Activated CD4-positive, alpha-beta memory T cell treated with anti-CD3 and anti-CD28 coated beads, Interleukin-2, amount 10 ng/mL, durations not matched to agents 7 days and 5 days (primary cell): ENCODE data around the gene ZSWIM8. TPM values are rescaled to one million over a fixed set of nuclear protein-coding genes. Genes with fewer than 3 reads are reported as not detected.

Experiments used
- CTCF ChIA-PET: fragments of 350-600 bp; sonication (Branson Sonifier 250); formaldehyde crosslinking; loops from one replicate; lab custom pipeline; 2021; ENCODE audit warnings: antibody characterized with exemption, inconsistent platforms; lab: Charles Lee
- POLR2A ChIA-PET: fragments of 350-600 bp; sonication (Branson Sonifier 250); formaldehyde crosslinking; loops from one replicate; lab custom pipeline; 2021; ENCODE audit warnings: antibody characterized with exemption; lab: Charles Lee
- DNase-seq: peaks from one replicate; pipeline ENCODE4 v3.0.0-alpha.2; 2020
- H3K27ac Mint-ChIP-seq: one replicate; pipeline ENCODE4 v1.8.0; 2021; ENCODE audit warnings: mild to moderate bottlenecking, mixed read lengths
- H3K27me3 Mint-ChIP-seq: one replicate; pipeline ENCODE4 v1.8.0; 2021; ENCODE audit warnings: mixed read lengths
- H3K36me3 Mint-ChIP-seq: one replicate; pipeline ENCODE4 v1.8.0; 2021; ENCODE audit warnings: low read depth, mixed read lengths
- H3K4me1 Mint-ChIP-seq: one replicate; pipeline ENCODE4 v1.8.0; 2021; ENCODE audit warnings: mixed read lengths
- H3K4me3 Mint-ChIP-seq: one replicate; pipeline ENCODE4 v1.8.0; 2021; ENCODE audit warnings: mild to moderate bottlenecking, mixed read lengths
- H3K9me3 Mint-ChIP-seq: one replicate; pipeline ENCODE4 v1.8.0; 2021; ENCODE audit warnings: mixed read lengths
- total RNA-seq, 2 experiments: library from RNA; stranded (reverse); gene quantifications; one replicate each; pipeline ENCODE4 v1.2.3, GENCODE V29; 2021

Gene ZSWIM8
- total RNA-seq, 2 experiments from 2014 or later, result 88.0 to 92.2 TPM

GRCh38 chr10:73759512-73760115, 25.8 kb upstream of the ZSWIM8 start:
- H3K36me3 Mint-ChIP-seq, result peaks cover 71% of the 10 kb centered on the region
- DNase-seq, result peak; percentile 44
- no peaks in the 10 kb centered on the region for H3K27me3 Mint-ChIP-seq
- no peaks in the 10 kb centered on the region for H3K9me3 Mint-ChIP-seq
- H3K27ac Mint-ChIP-seq, result peak overlapping the region; percentile 70
- POLR2A ChIA-PET, result interaction anchor here (0.8 to 4.0 kb wide), 7 partner anchors 11 to 41 kb away, joined by 3 to 60 read pairs (median 4); partner anchors contain the start of genes CHCHD1, SEC24C and ZSWIM8
- H3K4me1 Mint-ChIP-seq, result peaks cover 69% of the 10 kb centered on the region
- CTCF ChIA-PET, result interaction anchor here (0.7 to 1.9 kb wide), 6 partner anchors 9 to 120 kb away, joined by 3 to 13 read pairs (median 4); partner anchors contain the start of genes CHCHD1 and SEC24C
- peak overlapping the region; percentile 21 for H3K4me3 Mint-ChIP-seq

DNA sequence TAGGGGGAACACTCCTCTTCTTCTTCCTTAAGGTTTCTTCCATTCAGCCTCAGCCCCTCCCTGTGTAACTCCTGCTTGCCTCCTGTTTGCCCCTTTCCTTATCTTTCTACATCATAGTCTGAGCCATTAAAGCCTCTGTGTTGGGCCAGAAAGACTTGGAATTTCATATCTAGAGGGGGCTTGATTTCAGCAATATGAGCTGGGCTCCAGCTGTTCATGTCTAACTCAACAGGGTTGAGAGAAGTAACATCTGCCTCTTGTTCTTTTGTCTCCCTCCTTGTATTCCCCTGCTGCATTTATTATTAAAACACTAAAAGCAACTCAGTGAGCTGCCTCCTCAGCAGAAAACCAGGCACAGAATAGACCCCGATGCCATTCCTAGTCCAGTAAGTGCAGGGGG, 23.6 kb upstream of the ZSWIM8 start:
- peaks cover 68% of the 10 kb centered on the region for H3K4me1 Mint-ChIP-seq
- POLR2A ChIA-PET, result interaction anchor here (1.3 to 3.2 kb wide), 2 partner anchors 11 to 31 kb away, joined by 3 to 29 read pairs; a partner anchor contains a TSS
- H3K9me3 Mint-ChIP-seq, result no peaks in the 10 kb centered on the region
- no peaks in the 10 kb centered on the region for H3K27me3 Mint-ChIP-seq
- H3K27ac Mint-ChIP-seq, result no peak overlapping the region
- DNase-seq, result no peak
- H3K4me3 Mint-ChIP-seq, result no peak overlapping the region
- CTCF ChIA-PET, result no interaction called here
- H3K36me3 Mint-ChIP-seq, result peaks cover 83% of the 10 kb centered on the region

- peak overlapping the region; percentile 76 for H3K27ac Mint-ChIP-seq
- H3K4me3 Mint-ChIP-seq, result no peak overlapping the region
- no peaks in the 10 kb centered on the region for H3K27me3 Mint-ChIP-seq
- H3K36me3 Mint-ChIP-seq, result peaks cover 85% of the 10 kb centered on the region
- H3K9me3 Mint-ChIP-seq, result no peaks in the 10 kb centered on the region
- no peak for DNase-seq
- ChIA-PET CTCF (interaction anchor here (1.3 kb wide), 1 partner anchor 10 kb away, joined by 4 read pairs; no protein-coding TSS in a partner anchor), POLR2A (interaction anchor here (0.8 to 3.2 kb wide), 7 partner anchors 10 to 48 kb away, joined by 3 to 29 read pairs (median 3); partner anchors contain the start of genes CHCHD1 and SEC24C)
- peaks cover 69% of the 10 kb centered on the region for H3K4me1 Mint-ChIP-seq
These were observed 22.5 kb upstream of the ZSWIM8 start for GRCh38 chr10:73762915-73763314.

DNA sequence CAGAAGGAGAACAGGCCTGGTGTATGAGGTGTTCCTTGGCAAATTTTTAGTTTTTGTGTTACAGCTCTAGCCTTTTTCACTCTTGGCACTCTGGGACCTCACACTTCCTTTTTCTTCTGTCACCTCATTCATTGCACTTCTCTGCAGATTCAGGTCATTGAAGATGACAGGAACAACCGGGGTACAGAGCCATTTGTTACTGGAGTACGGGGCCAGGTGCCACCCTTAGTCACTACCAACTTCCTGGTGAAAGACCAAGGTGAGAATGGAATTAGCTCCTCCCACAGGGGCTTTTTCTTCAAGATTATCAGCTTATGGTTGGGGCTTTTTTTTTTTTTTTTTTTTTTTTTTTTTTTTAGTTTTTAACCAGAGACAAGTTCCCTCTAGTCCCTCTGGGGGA, 22.1 kb upstream of the ZSWIM8 start:
- no peak for DNase-seq
- peaks cover 66% of the 10 kb centered on the region for H3K4me1 Mint-ChIP-seq
- ChIA-PET POLR2A (interaction anchor here (0.8 to 3.2 kb wide), 5 partner anchors 9 to 35 kb away, joined by 3 to 29 read pairs (median 5); partner anchors contain the start of genes CHCHD1 and SEC24C), CTCF (interaction anchor here (1.3 kb wide), 1 partner anchor 9 kb away, joined by 4 read pairs; no protein-coding TSS in a partner anchor)
- no peaks in the 10 kb centered on the region for H3K9me3 Mint-ChIP-seq
- peak overlapping the region; percentile 76 for H3K27ac Mint-ChIP-seq
- H3K27me3 Mint-ChIP-seq, result no peaks in the 10 kb centered on the region
- peaks cover 88% of the 10 kb centered on the region for H3K36me3 Mint-ChIP-seq
- no peak overlapping the region for H3K4me3 Mint-ChIP-seq

GRCh38 chr10:73765066-73765465, 20.3 kb upstream of the ZSWIM8 start:
- ChIA-PET CTCF (interaction anchor here (1.1 kb wide), 1 partner anchor 115 kb away, joined by 4 read pairs; no protein-coding TSS in a partner anchor), POLR2A (interaction anchor here (0.6 to 4.0 kb wide), 6 partner anchors 8 to 382 kb away, joined by 3 to 29 read pairs (median 7); partner anchors contain the start of genes CHCHD1 and SEC24C)
- Mint-ChIP-seq H3K27me3 (no peaks in the 10 kb centered on the region), H3K9me3 (no peaks in the 10 kb centered on the region), H3K4me1 (peaks cover 64% of the 10 kb centered on the region), H3K4me3 (no peak overlapping the region), H3K36me3 (peaks cover 92% of the 10 kb centered on the region), H3K27ac (no peak overlapping the region)
- no peak for DNase-seq

DNA sequence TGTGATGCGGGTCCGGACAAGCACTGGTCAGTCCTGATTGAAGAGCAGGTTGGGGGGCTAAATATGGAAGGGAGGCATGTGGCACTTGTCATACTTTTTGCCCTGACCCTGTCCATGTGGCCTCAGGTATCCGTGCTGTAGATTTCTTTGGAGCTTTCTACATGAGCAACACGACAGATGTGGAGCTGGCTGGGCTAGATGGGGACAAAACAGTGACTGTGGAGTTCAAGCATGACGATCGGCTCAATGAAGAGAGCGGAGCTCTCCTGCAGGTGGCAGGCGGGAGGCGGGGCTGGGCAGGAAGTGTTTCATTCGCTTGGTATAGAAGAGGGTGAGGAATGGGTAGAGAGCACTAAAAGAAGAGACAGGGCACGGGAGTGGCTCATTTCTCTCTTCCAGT, 16.5 kb upstream of the ZSWIM8 start:
- H3K27ac Mint-ChIP-seq, result peak overlapping the region; percentile 52
- CTCF ChIA-PET, result interaction anchor here (0.7 to 6.6 kb wide), 9 partner anchors 9 to 111 kb away, joined by 3 to 92 read pairs (median 4); partner anchors contain the start of genes CHCHD1, SEC24C and ZSWIM8
- H3K9me3 Mint-ChIP-seq, result no peaks in the 10 kb centered on the region
- POLR2A ChIA-PET, result interaction anchor here (0.9 to 8.6 kb wide), 7 partner anchors 10 to 42 kb away, joined by 3 to 62 read pairs (median 15); partner anchors contain the start of genes CHCHD1, SEC24C and ZSWIM8
- DNase-seq, result peak; percentile 73
- peaks cover 84% of the 10 kb centered on the region for H3K36me3 Mint-ChIP-seq
- H3K27me3 Mint-ChIP-seq, result no peaks in the 10 kb centered on the region
- H3K4me1 Mint-ChIP-seq, result peaks cover 54% of the 10 kb centered on the region
- H3K4me3 Mint-ChIP-seq, result no peak overlapping the region

- peaks cover 56% of the 10 kb centered on the region for H3K4me1 Mint-ChIP-seq
- H3K9me3 Mint-ChIP-seq, result no peaks in the 10 kb centered on the region
- DNase-seq, result no peak
- H3K36me3 Mint-ChIP-seq, result peaks cover 85% of the 10 kb centered on the region
- H3K4me3 Mint-ChIP-seq, result no peak overlapping the region
- CTCF ChIA-PET, result interaction anchor here (1.3 to 6.6 kb wide), 7 partner anchors 11 to 110 kb away, joined by 3 to 92 read pairs (median 11); partner anchors contain the start of genes CHCHD1, SEC24C and ZSWIM8
- H3K27me3 Mint-ChIP-seq, result no peaks in the 10 kb centered on the region
- H3K27ac Mint-ChIP-seq, result peak overlapping the region; percentile 52
- POLR2A ChIA-PET, result interaction anchor here (0.9 to 8.6 kb wide), 8 partner anchors 9 to 47 kb away, joined by 3 to 62 read pairs (median 12); partner anchors contain the start of genes CHCHD1, SEC24C and ZSWIM8
These were observed 16.0 kb upstream of the ZSWIM8 start for GRCh38 chr10:73769396-73769795.

DNA sequence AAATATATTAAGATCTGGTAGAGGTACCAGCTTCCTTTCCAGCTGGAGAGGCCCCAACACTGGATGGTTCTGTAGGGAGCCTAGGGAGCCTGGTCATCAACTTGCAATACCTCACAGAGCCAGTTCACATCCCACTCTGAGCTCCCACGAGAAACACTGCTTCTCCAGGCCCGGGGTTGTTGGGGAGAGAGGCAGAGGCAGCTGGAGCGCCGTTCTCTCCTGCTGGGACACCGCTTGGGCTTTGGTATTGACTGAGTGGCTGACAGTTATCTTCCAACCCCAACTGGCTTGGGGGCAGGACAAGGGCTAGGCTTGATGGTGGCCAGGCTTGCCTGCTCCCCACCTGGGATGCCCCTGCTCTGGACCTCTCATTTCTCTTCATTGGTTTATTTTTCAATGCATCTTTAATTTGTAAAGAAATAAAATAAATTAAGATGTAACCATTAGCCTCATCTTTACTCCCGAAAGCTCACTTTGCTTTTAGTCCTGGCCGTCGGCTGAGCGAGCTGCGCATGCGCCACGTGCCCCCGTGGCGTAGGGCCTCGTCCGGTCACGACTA, 13.6 kb upstream of the ZSWIM8 start:
- ChIA-PET POLR2A (interaction anchor here (0.6 to 8.6 kb wide), 19 partner anchors 8 to 525 kb away, joined by 3 to 98 read pairs (median 7); partner anchors contain the start of genes CHCHD1, DNAJC9, PPP3CB and SEC24C), CTCF (interaction anchor here (0.9 to 6.6 kb wide), 10 partner anchors 11 to 242 kb away, joined by 3 to 92 read pairs (median 6); partner anchors contain the start of genes CHCHD1, SEC24C and ZSWIM8)
- no peaks in the 10 kb centered on the region for H3K27me3 Mint-ChIP-seq
- H3K4me1 Mint-ChIP-seq, result peaks cover 65% of the 10 kb centered on the region
- DNase-seq, result peak; percentile 83
- H3K4me3 Mint-ChIP-seq, result peak overlapping the region; percentile 85
- H3K9me3 Mint-ChIP-seq, result no peaks in the 10 kb centered on the region
- peaks cover 77% of the 10 kb centered on the region for H3K36me3 Mint-ChIP-seq
- H3K27ac Mint-ChIP-seq, result peak overlapping the region; percentile 93

DNA sequence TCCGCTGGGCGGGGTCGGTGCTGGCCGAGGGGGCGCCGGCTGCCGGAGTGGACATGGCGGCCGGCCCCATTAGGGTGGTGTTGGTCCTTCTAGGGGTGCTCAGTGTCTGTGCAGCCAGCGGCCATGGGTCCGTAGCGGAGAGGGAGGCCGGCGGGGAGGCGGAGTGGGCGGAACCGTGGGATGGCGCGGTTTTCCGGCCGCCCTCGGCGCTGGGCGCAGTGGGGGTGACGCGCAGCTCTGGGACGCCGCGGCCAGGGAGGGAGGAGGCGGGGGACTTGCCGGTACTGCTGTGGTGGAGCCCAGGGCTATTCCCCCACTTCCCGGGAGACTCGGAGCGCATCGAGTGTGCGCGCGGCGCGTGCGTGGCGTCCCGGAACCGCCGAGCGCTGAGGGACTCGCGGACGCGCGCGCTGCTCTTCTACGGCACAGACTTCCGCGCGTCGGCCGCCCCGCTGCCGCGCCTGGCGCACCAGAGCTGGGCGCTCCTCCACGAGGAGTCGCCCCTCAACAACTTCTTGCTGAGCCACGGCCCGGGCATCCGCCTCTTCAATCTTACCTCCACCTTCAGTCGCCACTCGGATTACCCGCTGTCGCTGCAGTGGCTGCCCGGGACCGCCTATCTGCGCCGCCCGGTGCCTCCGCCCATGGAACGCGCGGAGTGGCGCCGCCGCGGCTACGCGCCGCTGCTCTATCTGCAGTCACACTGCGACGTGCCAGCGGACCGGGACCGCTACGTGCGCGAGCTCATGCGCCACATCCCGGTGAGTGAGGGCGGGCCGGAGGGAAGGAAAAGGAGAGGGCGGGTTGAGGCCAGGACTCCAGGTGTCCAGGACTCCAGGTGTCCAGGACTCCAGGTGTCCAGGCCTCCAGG, 12.9 kb upstream of the ZSWIM8 start:
- Mint-ChIP-seq H3K36me3 (peaks cover 80% of the 10 kb centered on the region), H3K4me3 (peak overlapping the region; percentile 85), H3K27ac (peak overlapping the region; percentile 93), H3K4me1 (peaks cover 67% of the 10 kb centered on the region), H3K27me3 (no peaks in the 10 kb centered on the region), H3K9me3 (no peaks in the 10 kb centered on the region)
- POLR2A ChIA-PET, result interaction anchor here (0.6 to 8.6 kb wide), 20 partner anchors 9 to 525 kb away, joined by 3 to 98 read pairs (median 6); partner anchors contain the start of genes CHCHD1, DNAJC9, PPP3CB and SEC24C
- DNase-seq, result peak; percentile 86
- CTCF ChIA-PET, result interaction anchor here (0.8 to 6.6 kb wide), 15 partner anchors 9 to 293 kb away, joined by 3 to 92 read pairs (median 6); partner anchors contain the start of genes CHCHD1, SEC24C and ZSWIM8

- Mint-ChIP-seq H3K4me1 (peaks cover 63% of the 10 kb centered on the region), H3K9me3 (no peaks in the 10 kb centered on the region), H3K4me3 (peak overlapping the region; percentile 85), H3K36me3 (peaks cover 73% of the 10 kb centered on the region), H3K27ac (peak overlapping the region; percentile 93), H3K27me3 (no peaks in the 10 kb centered on the region)
- POLR2A ChIA-PET, result interaction anchor here (0.9 to 8.6 kb wide), 13 partner anchors 9 to 526 kb away, joined by 3 to 98 read pairs (median 24); partner anchors contain the start of genes CHCHD1, DNAJC9, PPP3CB and SEC24C
- DNase-seq, result no peak
- CTCF ChIA-PET, result interaction anchor here (0.8 to 6.6 kb wide), 10 partner anchors 10 to 294 kb away, joined by 3 to 92 read pairs (median 6); partner anchors contain the start of genes CHCHD1, SEC24C and ZSWIM8
These were observed 12.1 kb upstream of the ZSWIM8 start for GRCh38 chr10:73773152-73773879.

GRCh38 chr10:73774637-73775036, 10.8 kb upstream of the ZSWIM8 start:
- CTCF ChIA-PET, result no interaction called here
- H3K9me3 Mint-ChIP-seq, result no peaks in the 10 kb centered on the region
- peaks cover 69% of the 10 kb centered on the region for H3K36me3 Mint-ChIP-seq
- H3K27ac Mint-ChIP-seq, result peak overlapping the region; percentile 58
- POLR2A ChIA-PET, result interaction anchor here (1.3 to 8.6 kb wide), 4 partner anchors 8 to 44 kb away, joined by 3 to 98 read pairs (median 61); partner anchors contain the start of genes CHCHD1 and ZSWIM8
- H3K27me3 Mint-ChIP-seq, result no peaks in the 10 kb centered on the region
- peak overlapping the region; percentile 85 for H3K4me3 Mint-ChIP-seq
- DNase-seq, result peak; percentile 46
- peaks cover 56% of the 10 kb centered on the region for H3K4me1 Mint-ChIP-seq
